ENCODE measurements around the gene RAD54L.

Gene RAD54L

DNA sequence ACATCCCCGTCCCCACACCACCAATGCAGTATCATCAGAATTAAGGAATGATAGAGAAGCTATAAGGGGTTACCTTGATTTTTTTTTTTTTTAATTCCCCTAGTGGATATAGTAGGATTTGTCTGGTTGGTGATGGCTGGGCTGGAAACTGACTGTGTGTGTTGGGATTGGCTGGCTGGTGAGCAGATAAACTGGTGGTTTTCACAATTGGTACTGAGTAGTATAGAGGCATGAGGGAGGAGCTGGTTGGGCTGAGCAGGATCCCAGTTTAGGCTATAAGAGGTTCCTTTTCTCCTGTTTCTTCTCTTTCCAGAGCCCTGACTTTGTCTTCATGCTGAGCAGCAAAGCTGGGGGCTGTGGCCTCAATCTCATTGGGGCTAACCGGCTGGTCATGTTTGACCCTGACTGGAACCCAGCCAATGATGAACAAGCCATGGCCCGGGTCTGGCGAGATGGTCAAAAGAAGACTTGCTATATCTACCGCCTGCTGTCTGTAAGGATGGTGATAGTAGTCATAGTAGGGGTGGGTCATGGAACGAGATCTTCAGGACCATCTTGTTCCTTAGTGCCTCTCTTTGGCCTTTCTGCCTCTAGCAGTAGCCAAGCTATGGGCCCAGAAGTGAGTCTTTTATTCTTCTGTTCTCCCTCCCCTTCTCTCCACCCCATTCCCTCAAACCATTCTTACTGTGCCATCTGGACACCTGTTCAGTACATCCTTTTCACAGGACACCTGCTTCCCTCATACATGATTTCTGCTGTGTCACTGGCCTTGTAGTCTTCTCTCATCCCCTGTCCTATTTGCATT is 26.9 kb downstream of the RAD54L start:
- Histone ChIP-seq H3K4ac (ENCODE audit: low read depth, low read length) (no peak overlapping the region), H3K4me3 (ENCODE audit: low read length) (no peak overlapping the region), H3K4me2 (ENCODE audit: low read length) (no peak overlapping the region), H2AK5ac (ENCODE audit: low read length) (no peak overlapping the region), H3K23ac (ENCODE audit: low read length) (no peak overlapping the region), H3K27me3 (ENCODE audit: insufficient read depth, low read length, poor library complexity) (no peaks in the 10 kb centered on the region), H3K79me1 (ENCODE audit: low read length) (no peaks in the 10 kb centered on the region), H3K36me3 (ENCODE audit: control insufficient read depth, insufficient read depth, low read length) (peaks cover 27% of the 10 kb centered on the region), H4K8ac (ENCODE audit: low read depth, low read length) (no peak overlapping the region), H3K18ac (ENCODE audit: low read length) (no peak overlapping the region), H2BK5ac (ENCODE audit: low read length) (no peak overlapping the region), H2BK15ac (replicated peaks; ENCODE audit: low read depth) (no peak overlapping the region), H3K79me2 (ENCODE audit: control insufficient read depth, insufficient read depth, low read length) (no peaks in the 10 kb centered on the region), H3K56ac (ENCODE audit: low read length) (no peak overlapping the region), H4K5ac (ENCODE audit: low read length) (no peak overlapping the region), H2BK120ac (ENCODE audit: low read depth, low read length) (no peak overlapping the region), H3K9ac (ENCODE audit: low read length) (no peak overlapping the region), H3K27ac (ENCODE audit: low read depth, low read length) (no peak overlapping the region), H3K4me1 (ENCODE audit: control insufficient read depth, low read depth, low read length) (no peaks in the 10 kb centered on the region)
- no peak for DNase-seq
- WGBS (ENCODE audit: extremely low coverage, insufficient coverage, low lambda C conversion rate): no CpG with 5 or more reads among the region's 6 CpGs

DNA sequence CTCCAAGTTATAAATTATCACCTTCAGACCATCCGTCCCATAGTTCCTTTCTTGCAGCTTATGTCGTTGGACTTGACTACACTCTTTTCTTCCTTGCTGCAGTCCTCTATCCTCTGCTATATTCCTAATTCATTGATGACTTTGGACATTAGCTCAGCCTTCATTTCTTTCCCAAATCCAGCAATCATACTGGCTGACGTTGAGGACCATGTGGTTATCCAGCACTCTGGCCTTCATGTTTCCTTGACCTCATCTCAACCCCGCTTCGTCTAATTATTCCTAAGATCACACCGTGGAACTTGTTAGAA is 27.4 kb downstream of the RAD54L start:
- Histone ChIP-seq H2BK120ac (ENCODE audit: low read depth, low read length) (no peak overlapping the region), H3K56ac (ENCODE audit: low read length) (no peak overlapping the region), H3K23ac (ENCODE audit: low read length) (no peak overlapping the region), H2AK5ac (ENCODE audit: low read length) (no peak overlapping the region), H3K27me3 (ENCODE audit: insufficient read depth, low read length, poor library complexity) (no peaks in the 10 kb centered on the region), H3K4me2 (ENCODE audit: low read length) (no peak overlapping the region), H3K9ac (ENCODE audit: low read length) (no peak overlapping the region), H3K36me3 (ENCODE audit: control insufficient read depth, insufficient read depth, low read length) (peaks cover 27% of the 10 kb centered on the region), H2BK15ac (replicated peaks; ENCODE audit: low read depth) (no peak overlapping the region), H3K4me1 (ENCODE audit: control insufficient read depth, low read depth, low read length) (no peaks in the 10 kb centered on the region), H3K27ac (ENCODE audit: low read depth, low read length) (no peak overlapping the region), H3K4ac (ENCODE audit: low read depth, low read length) (no peak overlapping the region), H2BK5ac (ENCODE audit: low read length) (no peak overlapping the region), H4K5ac (ENCODE audit: low read length) (no peak overlapping the region), H3K4me3 (ENCODE audit: low read length) (no peak overlapping the region), H3K79me2 (ENCODE audit: control insufficient read depth, insufficient read depth, low read length) (no peaks in the 10 kb centered on the region), H3K79me1 (ENCODE audit: low read length) (no peaks in the 10 kb centered on the region), H4K8ac (ENCODE audit: low read depth, low read length) (no peak overlapping the region), H3K18ac (ENCODE audit: low read length) (no peak overlapping the region)
- no CpG with 5 or more reads among the region's 6 CpGs for WGBS (ENCODE audit: extremely low coverage, insufficient coverage, low lambda C conversion rate)
- DNase-seq: no peak

DNA sequence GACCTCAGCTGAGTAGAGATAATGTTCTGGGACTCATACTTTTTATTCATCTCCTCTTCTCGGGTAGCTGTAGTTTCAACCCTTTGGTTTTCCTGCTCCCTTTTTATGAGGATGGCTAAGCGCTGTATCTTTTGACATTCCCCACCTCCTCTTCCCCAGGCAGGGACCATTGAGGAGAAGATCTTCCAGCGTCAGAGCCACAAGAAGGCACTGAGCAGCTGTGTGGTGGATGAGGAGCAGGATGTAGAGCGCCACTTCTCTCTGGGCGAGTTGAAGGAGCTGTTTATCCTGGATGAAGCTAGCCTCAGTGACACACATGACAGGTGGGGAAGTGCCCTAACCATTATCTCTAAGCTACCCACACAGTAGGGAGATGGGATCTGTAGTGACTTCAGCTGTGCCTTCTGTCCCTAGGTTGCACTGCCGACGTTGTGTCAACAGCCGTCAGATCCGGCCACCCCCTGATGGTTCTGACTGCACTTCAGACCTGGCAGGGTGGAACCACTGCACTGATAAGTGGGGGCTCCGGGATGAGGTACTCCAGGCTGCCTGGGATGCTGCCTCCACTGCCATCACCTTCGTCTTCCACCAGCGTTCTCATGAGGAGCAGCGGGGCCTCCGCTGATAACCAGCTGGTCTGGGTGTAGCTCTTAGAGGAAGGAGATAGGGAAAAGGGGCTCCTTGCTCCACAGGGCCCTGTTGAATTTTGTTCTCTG is 30.3 kb downstream of the RAD54L start:
- Histone ChIP-seq H4K8ac (ENCODE audit: low read depth, low read length) (no peak overlapping the region), H3K27ac (ENCODE audit: low read depth, low read length) (no peak overlapping the region), H3K79me2 (ENCODE audit: control insufficient read depth, insufficient read depth, low read length) (no peaks in the 10 kb centered on the region), H2BK120ac (ENCODE audit: low read depth, low read length) (no peak overlapping the region), H3K23ac (ENCODE audit: low read length) (no peak overlapping the region), H3K9ac (ENCODE audit: low read length) (no peak overlapping the region), H2BK15ac (replicated peaks; ENCODE audit: low read depth) (no peak overlapping the region), H4K5ac (ENCODE audit: low read length) (no peak overlapping the region), H2AK5ac (ENCODE audit: low read length) (no peak overlapping the region), H3K79me1 (ENCODE audit: low read length) (no peaks in the 10 kb centered on the region), H2BK5ac (ENCODE audit: low read length) (no peak overlapping the region), H3K4me1 (ENCODE audit: control insufficient read depth, low read depth, low read length) (no peaks in the 10 kb centered on the region), H3K36me3 (ENCODE audit: control insufficient read depth, insufficient read depth, low read length) (peaks cover 21% of the 10 kb centered on the region), H3K18ac (ENCODE audit: low read length) (no peak overlapping the region), H3K4me3 (ENCODE audit: low read length) (no peak overlapping the region), H3K27me3 (ENCODE audit: insufficient read depth, low read length, poor library complexity) (no peaks in the 10 kb centered on the region), H3K4me2 (ENCODE audit: low read length) (no peak overlapping the region), H3K4ac (ENCODE audit: low read depth, low read length) (no peak overlapping the region), H3K56ac (ENCODE audit: low read length) (no peak overlapping the region)
- DNase-seq: no peak
- WGBS (ENCODE audit: extremely low coverage, insufficient coverage, low lambda C conversion rate): no CpG with 5 or more reads among the region's 14 CpGs

DNA sequence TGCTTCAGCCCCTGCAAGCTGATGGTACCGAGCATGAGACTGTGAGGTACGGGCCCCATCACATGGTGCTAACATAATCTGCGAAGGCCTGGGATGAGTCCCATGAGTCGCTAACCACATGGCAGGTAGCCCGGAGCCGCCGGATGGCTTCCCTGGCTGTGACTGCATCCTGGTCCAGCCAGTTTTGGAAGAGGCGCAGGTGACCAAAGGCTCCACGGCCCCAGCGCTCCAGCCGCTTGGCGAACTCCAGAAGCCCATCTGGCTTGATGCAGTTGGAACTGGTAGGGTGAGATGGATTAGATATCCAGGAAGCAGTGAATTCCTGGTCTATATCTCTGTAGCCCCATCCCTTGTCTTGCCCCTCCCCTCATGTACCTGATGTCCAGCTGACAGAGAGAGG is 31.2 kb downstream of the RAD54L start:
- H2BK5ac ChIP-seq (ENCODE audit: low read length): no peak overlapping the region
- no peak for DNase-seq
- no peak overlapping the region for H4K8ac ChIP-seq (ENCODE audit: low read depth, low read length)
- H3K4me2 ChIP-seq (ENCODE audit: low read length): no peak overlapping the region
- no peak overlapping the region for H2AK5ac ChIP-seq (ENCODE audit: low read length)
- no peak overlapping the region for H2BK120ac ChIP-seq (ENCODE audit: low read depth, low read length)
- no peaks in the 10 kb centered on the region for H3K4me1 ChIP-seq (ENCODE audit: control insufficient read depth, low read depth, low read length)
- no peak overlapping the region for H3K23ac ChIP-seq (ENCODE audit: low read length)
- no peaks in the 10 kb centered on the region for H3K79me1 ChIP-seq (ENCODE audit: low read length)
- no peak overlapping the region for H3K4me3 ChIP-seq (ENCODE audit: low read length)
- H2BK15ac ChIP-seq (replicated peaks; ENCODE audit: low read depth): no peak overlapping the region
- H3K56ac ChIP-seq (ENCODE audit: low read length): no peak overlapping the region
- no peaks in the 10 kb centered on the region for H3K27me3 ChIP-seq (ENCODE audit: insufficient read depth, low read length, poor library complexity)
- no peak overlapping the region for H3K4ac ChIP-seq (ENCODE audit: low read depth, low read length)
- peaks cover 17% of the 10 kb centered on the region for H3K36me3 ChIP-seq (ENCODE audit: control insufficient read depth, insufficient read depth, low read length)
- no peak overlapping the region for H3K9ac ChIP-seq (ENCODE audit: low read length)
- no peak overlapping the region for H4K5ac ChIP-seq (ENCODE audit: low read length)
- H3K27ac ChIP-seq (ENCODE audit: low read depth, low read length): no peak overlapping the region
- no CpG with 5 or more reads among the region's 12 CpGs for WGBS (ENCODE audit: extremely low coverage, insufficient coverage, low lambda C conversion rate)
- no peaks in the 10 kb centered on the region for H3K79me2 ChIP-seq (ENCODE audit: control insufficient read depth, insufficient read depth, low read length)
- no peak overlapping the region for H3K18ac ChIP-seq (ENCODE audit: low read length)

DNA sequence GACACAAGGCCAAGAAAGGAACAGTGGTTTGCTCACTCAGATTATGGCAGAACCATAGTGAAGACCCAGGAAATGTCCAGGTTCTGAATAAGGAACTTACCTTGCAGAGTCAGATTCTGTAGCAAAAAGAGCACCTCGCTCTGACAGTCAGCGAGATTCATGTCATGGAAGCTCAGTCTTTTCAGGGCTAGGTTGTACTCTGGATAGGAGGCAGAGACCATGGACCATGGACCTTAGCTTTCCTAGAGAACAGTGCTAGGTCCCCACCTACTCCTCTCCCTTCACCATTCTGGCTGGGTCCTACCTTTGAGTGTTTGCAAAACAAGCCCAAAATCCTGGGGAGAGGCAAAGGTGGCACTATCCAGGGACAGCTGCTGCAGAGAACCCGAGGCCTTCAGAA is 32.5 kb downstream of the RAD54L start:
- DNase-seq: no peak
- Histone ChIP-seq H4K5ac (ENCODE audit: low read length) (no peak overlapping the region), H2BK15ac (replicated peaks; ENCODE audit: low read depth) (no peak overlapping the region), H2AK5ac (ENCODE audit: low read length) (no peak overlapping the region), H3K4me3 (ENCODE audit: low read length) (no peak overlapping the region), H3K36me3 (ENCODE audit: control insufficient read depth, insufficient read depth, low read length) (peaks cover 13% of the 10 kb centered on the region), H3K27me3 (ENCODE audit: insufficient read depth, low read length, poor library complexity) (no peaks in the 10 kb centered on the region), H3K4me1 (ENCODE audit: control insufficient read depth, low read depth, low read length) (no peaks in the 10 kb centered on the region), H3K79me1 (ENCODE audit: low read length) (no peaks in the 10 kb centered on the region), H3K56ac (ENCODE audit: low read length) (no peak overlapping the region), H2BK120ac (ENCODE audit: low read depth, low read length) (no peak overlapping the region), H3K23ac (ENCODE audit: low read length) (no peak overlapping the region), H3K4ac (ENCODE audit: low read depth, low read length) (no peak overlapping the region), H3K79me2 (ENCODE audit: control insufficient read depth, insufficient read depth, low read length) (no peaks in the 10 kb centered on the region), H4K8ac (ENCODE audit: low read depth, low read length) (no peak overlapping the region), H2BK5ac (ENCODE audit: low read length) (no peak overlapping the region), H3K9ac (ENCODE audit: low read length) (no peak overlapping the region), H3K18ac (ENCODE audit: low read length) (no peak overlapping the region), H3K27ac (ENCODE audit: low read depth, low read length) (no peak overlapping the region), H3K4me2 (ENCODE audit: low read length) (no peak overlapping the region)
- WGBS (ENCODE audit: extremely low coverage, insufficient coverage, low lambda C conversion rate): no CpG with 5 or more reads among the region's 3 CpGs
